Medulla oblongata (tissue), 1 donor: Measurements from ENCODE around the gene TRIP12.
A peak's percentile ranks its signal among the peaks of the same experiment; 100 is the strongest.
"Not testable (repeated sequence)": the region's sequence is repeated elsewhere in the genome, so short reads cannot be mapped to it uniquely, and the experiment has no call there.

ENCODE experiments used
- DNase-seq: peaks from one replicate; pipeline ENCODE4 v3.0.0-alpha.2; 2015; ENCODE audit errors: extremely low spot score

TRIP12 gene

GRCh38 chr2:229831805-229832509 lies 89.9 kb downstream of the TRIP12 start:
- no peak for DNase-seq

DNA sequence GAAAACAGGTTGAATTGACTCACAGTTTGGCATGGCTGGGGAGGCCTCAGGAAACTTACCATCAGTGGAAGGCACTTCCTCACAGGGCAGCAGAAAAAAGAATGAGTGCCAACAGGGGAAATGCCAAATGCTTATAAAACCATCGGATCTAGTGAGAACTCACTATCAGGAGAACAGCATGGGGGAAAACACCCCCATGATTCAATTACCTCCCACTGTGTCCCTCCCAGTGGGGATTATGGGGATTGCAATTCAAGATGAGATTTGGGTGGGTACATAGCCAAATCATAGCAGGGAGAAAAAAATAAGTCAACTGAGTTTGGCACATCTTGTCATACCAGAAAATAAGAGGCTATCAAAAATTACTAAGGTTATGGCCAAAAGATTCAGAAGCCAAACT lies 96.3 kb downstream of the TRIP12 start:
- DNase-seq: no peak

GRCh38 chr2:229821316-229821715 lies 100.5 kb downstream of the TRIP12 start:
- DNase-seq: no peak

- DNase-seq: no peak
Measured at GRCh38 chr2:229818230-229818629, 103.6 kb downstream of the TRIP12 start.

DNA sequence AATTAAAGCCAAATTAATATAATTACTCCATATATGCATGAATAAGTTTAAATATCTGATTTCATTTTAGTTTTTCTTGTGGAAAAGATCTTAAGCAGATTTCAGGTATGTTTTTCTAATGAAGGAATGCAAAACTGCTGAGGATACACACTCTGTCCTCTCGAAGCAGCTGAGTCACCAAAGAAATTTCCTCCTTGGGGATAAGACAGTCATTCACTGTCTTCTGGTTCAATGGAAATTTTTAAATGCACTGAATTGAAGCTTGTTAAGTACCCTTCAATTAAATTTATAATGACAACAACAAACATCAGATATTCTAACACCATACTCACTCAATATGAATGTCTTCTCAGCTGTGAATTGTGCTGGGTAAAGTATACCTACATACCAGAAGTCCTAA lies 106.0 kb downstream of the TRIP12 start:
- peak; percentile 18 for DNase-seq

GRCh38 chr2:229815342-229815741 lies 106.5 kb downstream of the TRIP12 start:
- DNase-seq: no peak

- no peak for DNase-seq
Measured at GRCh38 chr2:229810786-229811185, 111.0 kb downstream of the TRIP12 start.

- no peak for DNase-seq
Measured at GRCh38 chr2:229805559-229805958, 116.2 kb downstream of the TRIP12 start.

GRCh38 chr2:229802785-229803184 lies 119.0 kb downstream of the TRIP12 start:
- no peak for DNase-seq

DNA sequence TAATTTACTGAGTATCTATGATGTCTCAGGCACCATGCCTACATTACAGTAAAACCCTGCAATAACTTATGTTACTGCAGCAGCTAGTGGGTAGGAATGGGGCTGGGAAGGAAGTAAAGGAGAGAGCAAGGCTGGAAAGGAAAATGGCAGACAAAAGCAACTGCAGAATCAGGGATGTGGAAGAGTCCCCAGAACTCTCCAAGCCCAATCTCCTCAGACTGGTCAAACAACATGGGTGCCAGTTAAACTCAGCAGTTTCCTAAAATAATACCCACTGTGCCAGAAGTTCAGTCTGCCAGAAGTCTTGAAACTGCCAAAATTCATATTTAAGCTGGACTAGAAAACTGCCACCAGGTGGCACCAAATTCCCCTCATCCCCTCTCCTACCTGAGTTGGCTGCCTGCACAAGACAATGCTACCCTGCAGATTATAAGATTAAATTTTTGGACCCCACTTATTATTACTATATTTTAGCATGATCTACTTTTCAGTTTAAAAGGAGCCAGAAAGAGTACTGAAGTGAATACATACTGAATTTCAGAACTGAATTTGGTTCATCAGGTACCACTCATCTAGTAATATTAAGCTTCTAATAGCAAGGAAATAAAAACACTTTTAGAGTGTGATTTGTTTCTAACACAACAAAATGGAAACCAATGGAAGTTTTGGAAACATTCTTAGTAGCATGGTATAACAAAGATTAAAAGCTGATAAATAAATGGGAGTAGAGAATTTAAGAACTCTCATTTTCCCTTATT lies 120.6 kb downstream of the TRIP12 start:
- peak; percentile 77 for DNase-seq

DNA sequence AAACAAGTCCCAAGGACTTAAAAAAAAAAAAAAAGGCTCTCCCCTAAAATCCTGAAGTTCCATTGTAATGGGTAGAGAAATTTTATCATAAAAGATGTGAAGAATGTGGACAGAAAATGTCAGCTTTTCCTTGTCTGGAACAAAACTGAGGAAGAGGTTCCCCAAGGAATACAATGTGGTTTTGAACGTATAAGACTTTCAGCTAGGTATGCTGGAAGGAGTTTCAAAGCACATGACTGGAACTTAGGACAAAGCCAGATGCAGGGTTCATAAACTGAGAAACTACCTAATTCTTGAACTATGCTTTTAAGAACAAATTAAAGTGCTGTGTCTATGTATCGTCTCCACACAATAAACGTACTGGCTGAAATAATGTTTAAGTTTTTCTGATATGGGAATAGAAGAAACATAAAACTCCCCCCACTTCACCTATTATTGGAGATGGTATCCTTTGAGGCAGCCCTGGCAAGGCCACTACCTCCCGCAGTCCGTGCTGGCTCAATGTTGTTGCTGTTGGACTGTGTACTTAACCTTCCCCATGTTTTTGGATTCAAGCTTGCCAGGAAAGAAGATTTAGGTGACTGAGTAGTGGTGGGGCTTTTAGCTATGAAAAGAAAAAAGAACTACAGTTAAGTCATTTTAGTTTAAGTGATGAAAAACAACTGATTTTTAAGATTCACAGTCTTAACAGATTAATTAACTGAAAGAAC lies 123.2 kb downstream of the TRIP12 start:
- DNase-seq: peak; percentile 45

DNA sequence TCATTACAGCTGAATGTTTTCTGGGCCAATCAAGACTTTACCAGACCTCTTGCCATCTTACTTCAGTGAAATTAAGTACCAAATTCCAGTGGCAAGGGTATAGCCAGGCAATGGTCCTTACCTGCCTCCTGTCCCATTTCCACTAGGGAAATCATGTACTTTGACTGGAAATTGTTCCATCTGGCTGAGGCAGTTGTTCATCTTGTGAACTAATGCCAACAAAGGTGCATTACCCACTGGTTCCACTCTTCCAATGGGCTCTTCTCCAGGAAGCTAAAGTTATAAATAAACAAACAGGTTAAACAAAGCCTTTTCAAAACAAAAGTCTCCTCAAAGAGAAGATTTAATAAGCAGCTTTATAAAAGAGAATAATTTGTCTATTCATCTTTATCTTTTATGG lies 126.8 kb downstream of the TRIP12 start:
- no peak for DNase-seq

DNA sequence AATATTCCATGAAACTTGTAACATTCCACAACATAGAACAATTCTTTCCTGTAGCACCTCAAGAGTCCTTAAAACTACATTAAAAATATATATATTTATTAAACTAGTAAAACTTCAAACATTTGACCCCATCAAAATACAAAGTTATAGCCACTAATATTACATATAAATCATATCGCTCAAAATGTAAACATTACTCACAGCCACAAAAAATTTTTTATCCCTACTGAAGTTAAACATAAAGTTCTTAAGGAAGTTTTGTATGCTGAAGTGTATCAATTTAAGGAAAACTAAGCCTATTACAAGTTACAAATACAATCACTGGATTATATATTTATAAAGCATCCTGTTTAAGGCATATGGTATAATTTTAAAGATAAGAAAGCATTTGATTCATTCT lies 127.2 kb downstream of the TRIP12 start:
- no peak for DNase-seq

- DNase-seq: not testable (repeated sequence)
Measured at GRCh38 chr2:229786289-229786688, 135.5 kb downstream of the TRIP12 start.

- DNase-seq: no peak
Measured at GRCh38 chr2:229784791-229785190, 137.0 kb downstream of the TRIP12 start.

- no peak for DNase-seq
Measured at GRCh38 chr2:229783108-229783721, 138.6 kb downstream of the TRIP12 start.

- peak; percentile 81 for DNase-seq
Measured at GRCh38 chr2:229780856-229781773, 140.7 kb downstream of the TRIP12 start.

- no peak for DNase-seq
Measured at GRCh38 chr2:229779650-229780049, 142.2 kb downstream of the TRIP12 start.

GRCh38 chr2:229777716-229778115 lies 144.1 kb downstream of the TRIP12 start:
- DNase-seq: no peak

DNA sequence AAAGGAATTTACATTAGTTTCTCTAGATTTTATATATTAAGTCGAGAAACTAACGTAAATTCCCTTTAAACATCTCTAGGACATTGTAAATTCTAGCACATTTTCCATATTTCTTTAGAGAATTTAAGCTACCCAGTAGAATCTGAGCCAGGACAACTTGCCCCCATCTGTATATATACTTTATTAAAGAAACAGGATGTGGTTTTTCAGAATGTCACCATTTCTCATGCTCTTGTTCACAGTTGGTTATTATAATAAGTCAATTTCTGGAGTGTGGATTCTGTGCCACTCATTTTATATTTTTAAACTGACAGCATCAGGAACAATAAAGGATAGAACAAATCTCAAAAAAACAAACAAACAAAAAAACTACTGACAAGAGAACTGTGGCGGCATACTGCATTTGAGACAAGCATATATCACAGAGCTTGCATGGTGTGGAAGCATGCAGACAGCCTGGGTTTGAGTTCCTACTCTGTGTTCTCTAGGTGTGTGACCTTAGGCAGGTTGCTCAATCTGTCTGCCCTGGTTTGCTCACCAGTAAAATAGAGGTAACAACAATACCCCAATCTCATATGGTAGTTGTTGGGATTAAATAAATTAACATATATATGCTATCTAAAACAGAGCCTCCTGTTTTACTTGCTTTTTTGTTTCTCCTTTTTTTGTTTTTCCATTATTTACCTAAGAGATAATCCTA lies 146.0 kb downstream of the TRIP12 start:
- DNase-seq: no peak

- DNase-seq: no peak
Measured at GRCh38 chr2:229774237-229774636, 147.6 kb downstream of the TRIP12 start.
